Fibroblast of mammary gland (primary cell): Measurements from ENCODE around the gene TMEM238L.

ENCODE experiments used
- DNase-seq: peaks from one replicate; pipeline ENCODE4 v3.0.0-alpha.2; 2010; ENCODE audit warnings: low read depth
- H3K4me3 ChIP-seq: 2 replicates; pipeline ENCODE4 v1.5.1; 2011; ENCODE audit warnings: low read depth, mild to moderate bottlenecking, low read length, moderate library complexity; ENCODE audit not compliant: control insufficient read depth
- CTCF ChIP-seq: conservative IDR thresholded peaks from 2 replicates; pipeline ENCODE4 v1.5.1; 2011; ENCODE audit warnings: low read depth, low read length, inconsistent platforms; ENCODE audit not compliant: control insufficient read depth, insufficient read depth

Gene TMEM238L

GRCh38 chr17:10806545-10807262 is 2.8 kb upstream of the TMEM238L start:
- DNase-seq = no peak
- no peak for TF ChIP-seq CTCF
- H3K4me3 ChIP-seq = no peak overlapping the region

- no peak overlapping the region for H3K4me3 ChIP-seq
- TF ChIP-seq CTCF = no peak
- no peak for DNase-seq
Observed at GRCh38 chr17:10805911-10806310, 2.0 kb upstream of the TMEM238L start.

- H3K4me3 ChIP-seq = no peak overlapping the region
- no peak for TF ChIP-seq CTCF
- no peak for DNase-seq
Observed at GRCh38 chr17:10804546-10804945, 647 bp upstream of the TMEM238L start.

GRCh38 chr17:10803350-10803749 is 549 bp downstream of the TMEM238L start:
- H3K4me3 ChIP-seq = no peak overlapping the region
- no peak for DNase-seq
- no peak for TF ChIP-seq CTCF

GRCh38 chr17:10802496-10803284 is 1.2 kb downstream of the TMEM238L start:
- no peak overlapping the region for H3K4me3 ChIP-seq
- no peak for TF ChIP-seq CTCF
- no peak for DNase-seq

GRCh38 chr17:10799407-10799806 is 4.5 kb downstream of the TMEM238L start:
- no peak for DNase-seq
- TF ChIP-seq CTCF = no peak
- H3K4me3 ChIP-seq = no peak overlapping the region
